Measurements from ENCODE around the gene E2F8. TPM values are rescaled to one million over a fixed set of nuclear protein-coding genes. Genes with fewer than 3 reads are reported as not detected.

E2F8 gene
- total and polyA plus RNA-seq, 11 donors = 0.84 to 6.6 (median 3.3) TPM

- TF ChIP-seq, protein P1, sequence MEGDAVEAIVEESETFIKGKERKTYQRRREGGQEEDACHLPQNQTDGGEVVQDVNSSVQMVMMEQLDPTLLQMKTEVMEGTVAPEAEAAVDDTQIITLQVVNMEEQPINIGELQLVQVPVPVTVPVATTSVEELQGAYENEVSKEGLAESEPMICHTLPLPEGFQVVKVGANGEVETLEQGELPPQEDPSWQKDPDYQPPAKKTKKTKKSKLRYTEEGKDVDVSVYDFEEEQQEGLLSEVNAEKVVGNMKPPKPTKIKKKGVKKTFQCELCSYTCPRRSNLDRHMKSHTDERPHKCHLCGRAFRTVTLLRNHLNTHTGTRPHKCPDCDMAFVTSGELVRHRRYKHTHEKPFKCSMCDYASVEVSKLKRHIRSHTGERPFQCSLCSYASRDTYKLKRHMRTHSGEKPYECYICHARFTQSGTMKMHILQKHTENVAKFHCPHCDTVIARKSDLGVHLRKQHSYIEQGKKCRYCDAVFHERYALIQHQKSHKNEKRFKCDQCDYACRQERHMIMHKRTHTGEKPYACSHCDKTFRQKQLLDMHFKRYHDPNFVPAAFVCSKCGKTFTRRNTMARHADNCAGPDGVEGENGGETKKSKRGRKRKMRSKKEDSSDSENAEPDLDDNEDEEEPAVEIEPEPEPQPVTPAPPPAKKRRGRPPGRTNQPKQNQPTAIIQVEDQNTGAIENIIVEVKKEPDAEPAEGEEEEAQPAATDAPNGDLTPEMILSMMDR (IDR thresholded peaks at IDR 0.05) = no peak
- no peak for TF ChIP-seq POLR2A (IDR thresholded peaks at IDR 0.05)
- Histone ChIP-seq H3K9me3 (no peaks in the 10 kb centered on the region), H3K36me3 (no peaks in the 10 kb centered on the region), H3K27ac (no peak overlapping the region), H3K4me1 (no peaks in the 10 kb centered on the region), H3K27me3 (peaks cover 0 to 5% (median 0%) of the 10 kb centered on the region in 9 donors), H3K4me3 (no peak overlapping the region)
- ATAC-seq (no peak), DNase-seq (no peak)
- intact Hi-C loops (cut with DNase I) = no loop called here
- 64 to 95% (median 70%) methylated on average over 2 to 3 of the region's 3 CpGs for WGBS, 4 donors
Measured at GRCh38 chr11:19284881-19285280, 44.1 kb upstream of the E2F8 start.

DNA sequence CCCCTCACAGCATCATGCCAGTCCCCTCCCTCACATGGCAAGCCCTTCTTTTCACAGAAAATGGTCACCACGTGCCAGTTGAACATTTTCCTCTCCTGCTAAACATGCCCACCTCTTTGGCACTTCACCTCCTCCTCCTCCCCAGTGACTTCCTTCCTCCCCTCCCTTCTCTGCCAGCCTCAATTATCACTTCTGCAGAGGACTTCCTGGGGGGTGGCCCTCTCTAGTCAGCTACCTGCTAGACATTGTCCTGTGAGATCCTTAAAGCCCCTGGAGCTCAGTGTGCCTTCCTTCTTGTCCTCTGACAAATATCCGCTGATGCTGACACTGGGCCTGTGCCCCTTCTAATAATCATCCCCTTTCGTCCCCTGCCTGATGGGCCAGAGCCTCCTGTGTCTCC lies 43.2 kb upstream of the E2F8 start:
- no peak for ATAC-seq
- no peak for DNase-seq
- intact Hi-C loops (cut with DNase I) = no loop called here
- Histone ChIP-seq H3K4me3 (no peak overlapping the region), H3K27me3 (peaks cover 0 to 1% (median 0%) of the 10 kb centered on the region in 9 donors), H3K36me3 (no peaks in the 10 kb centered on the region), H3K4me1 (no peaks in the 10 kb centered on the region), H3K9me3 (no peaks in the 10 kb centered on the region), H3K27ac (no peak overlapping the region)
- no peak for TF ChIP-seq POLR2A (IDR thresholded peaks at IDR 0.05)
- TF ChIP-seq, protein P1 (IDR thresholded peaks at IDR 0.05) = no peak
- WGBS, 4 donors = 51 to 74% (median 66%) methylated on average over 3 of the region's 3 CpGs

DNA sequence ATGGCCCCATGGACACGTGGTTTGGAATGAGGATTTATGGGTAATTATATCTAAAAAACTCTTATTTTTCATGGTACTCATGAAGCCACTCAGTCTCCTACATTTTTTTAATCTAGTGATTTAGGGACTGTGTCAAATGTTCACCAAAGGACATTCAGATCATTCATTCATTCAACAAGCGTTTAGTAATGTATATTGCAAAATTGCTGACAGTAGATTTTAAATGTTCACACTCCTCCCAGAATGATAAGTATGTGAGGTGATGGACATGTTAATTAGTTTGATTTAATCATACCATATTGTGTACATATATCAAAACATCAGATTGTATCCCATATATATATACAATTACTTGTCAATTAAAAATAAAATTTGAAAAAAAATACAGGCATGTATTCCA lies 40.8 kb upstream of the E2F8 start:
- ATAC-seq (no peak), DNase-seq (no peak)
- Histone ChIP-seq H3K4me3 (no peak overlapping the region), H3K27me3 (no peaks in the 10 kb centered on the region), H3K27ac (no peak overlapping the region), H3K4me1 (peaks cover 0 to 6% (median 0%) of the 10 kb centered on the region in 12 donors), H3K9me3 (no peaks in the 10 kb centered on the region), H3K36me3 (no peaks in the 10 kb centered on the region)
- WGBS, 4 donors = 67 to 75% (median 69%) methylated on average over 2 of the region's 2 CpGs
- TF ChIP-seq, protein P1 (IDR thresholded peaks at IDR 0.05) = no peak
- TF ChIP-seq POLR2A (IDR thresholded peaks at IDR 0.05) = no peak
- intact Hi-C loops (cut with DNase I) = no loop called here

DNA sequence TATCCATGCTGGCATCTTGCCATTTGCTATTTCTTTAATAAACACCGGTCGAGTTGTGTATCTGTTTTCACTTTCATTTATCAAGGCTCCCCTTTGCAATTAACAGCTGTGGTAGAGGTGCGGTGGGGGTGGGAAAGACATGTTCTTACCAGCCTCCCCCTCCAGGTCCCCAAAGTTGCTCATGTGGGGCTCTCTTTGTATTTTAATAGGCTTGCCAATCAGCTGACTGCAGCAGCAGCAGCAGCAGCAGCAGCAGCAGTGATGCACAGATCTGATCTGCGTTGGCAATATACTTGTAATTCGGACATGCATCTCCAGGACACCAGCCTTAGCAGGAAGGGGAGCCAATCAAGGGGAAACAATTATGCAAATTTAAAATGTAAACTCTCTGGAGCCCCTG lies 40.3 kb upstream of the E2F8 start:
- no peak overlapping the region for H3K4me3 ChIP-seq
- no peaks in the 10 kb centered on the region for H3K36me3 ChIP-seq
- TF ChIP-seq POLR2A (IDR thresholded peaks at IDR 0.05) = no peak
- TF ChIP-seq, protein P1 (IDR thresholded peaks at IDR 0.05) = no peak
- H3K27me3 ChIP-seq = no peaks in the 10 kb centered on the region
- H3K4me1 ChIP-seq = peaks cover 0 to 6% (median 0%) of the 10 kb centered on the region in 12 donors
- ATAC-seq = no peak
- WGBS, 4 donors = 38 to 59% (median 52%) methylated on average over 5 of the region's 5 CpGs
- no peak for DNase-seq
- intact Hi-C loops (cut with DNase I) = no loop called here
- no peaks in the 10 kb centered on the region for H3K9me3 ChIP-seq
- H3K27ac ChIP-seq = no peak overlapping the region

Data from heart left ventricle (tissue), 16 donors.